Muscle of leg (tissue), 16 donors: Measurements from ENCODE around the gene KIF6. TPM values are rescaled to one million over a fixed set of nuclear protein-coding genes. Genes with fewer than 3 reads are reported as not detected.
A peak's percentile ranks its signal among the peaks of the same experiment; 100 is the strongest.

Source experiments
- DNase-seq: peaks from one replicate; pipeline ENCODE4 v3.0.0; 2013
- H3K27ac ChIP-seq: one replicate; pipeline ENCODE4 v1.5.1; 2013; ENCODE audit warnings: mild to moderate bottlenecking, low read length, control low read depth
- H3K27me3 ChIP-seq: one replicate; pipeline ENCODE4 v1.6.1; 2013; ENCODE audit warnings: low read length; ENCODE audit not compliant: control insufficient read depth, insufficient read depth
- H3K36me3 ChIP-seq: one replicate; pipeline ENCODE4 v1.6.1; 2013; ENCODE audit warnings: low read length; ENCODE audit not compliant: control insufficient read depth, insufficient read depth
- H3K4me1 ChIP-seq: one replicate; pipeline ENCODE4 v1.6.1; 2013; ENCODE audit warnings: low read length; ENCODE audit not compliant: control insufficient read depth, insufficient read depth
- H3K4me3 ChIP-seq: one replicate; pipeline ENCODE4 v1.5.1; 2013; ENCODE audit warnings: low read length, control low read depth
- H3K9me3 ChIP-seq: replicated peaks from 2 replicates; pipeline ENCODE4 v1.6.1; 2013; ENCODE audit warnings: low read depth, low read length; ENCODE audit not compliant: control insufficient read depth
- WGBS: methylation state at CpG from one replicate; pipeline ENCODE4 v1.1.5; 2013; ENCODE audit warnings: missing lambda C conversion rate; ENCODE audit not compliant: insufficient coverage; 5-methylcytosine and 5-hydroxymethylcytosine counted together
- long read RNA-seq, 11 donors: transcript quantifications; one replicate each; lab custom pipeline, GENCODE V29; 2026
- polyA plus RNA-seq, 8 donors: library from polyadenylated mRNA; unstranded; fragments of 120-200 nt; gene quantifications; one replicate each; pipeline versions ENCODE4 v1.2.1 to v1.2.3, GENCODE V29; 2013; ENCODE audit warnings: inconsistent platforms in 1 of 8, low replicate concordance in 1 of 8; ENCODE audit not compliant: insufficient read length in 8 of 8, insufficient read depth in 1 of 8
- total RNA-seq: library from RNA; stranded (reverse); fragments of 120-200 nt; gene quantifications from one replicate; pipeline ENCODE4 v1.2.4, GENCODE V29; 2013

Gene KIF6, protein sequence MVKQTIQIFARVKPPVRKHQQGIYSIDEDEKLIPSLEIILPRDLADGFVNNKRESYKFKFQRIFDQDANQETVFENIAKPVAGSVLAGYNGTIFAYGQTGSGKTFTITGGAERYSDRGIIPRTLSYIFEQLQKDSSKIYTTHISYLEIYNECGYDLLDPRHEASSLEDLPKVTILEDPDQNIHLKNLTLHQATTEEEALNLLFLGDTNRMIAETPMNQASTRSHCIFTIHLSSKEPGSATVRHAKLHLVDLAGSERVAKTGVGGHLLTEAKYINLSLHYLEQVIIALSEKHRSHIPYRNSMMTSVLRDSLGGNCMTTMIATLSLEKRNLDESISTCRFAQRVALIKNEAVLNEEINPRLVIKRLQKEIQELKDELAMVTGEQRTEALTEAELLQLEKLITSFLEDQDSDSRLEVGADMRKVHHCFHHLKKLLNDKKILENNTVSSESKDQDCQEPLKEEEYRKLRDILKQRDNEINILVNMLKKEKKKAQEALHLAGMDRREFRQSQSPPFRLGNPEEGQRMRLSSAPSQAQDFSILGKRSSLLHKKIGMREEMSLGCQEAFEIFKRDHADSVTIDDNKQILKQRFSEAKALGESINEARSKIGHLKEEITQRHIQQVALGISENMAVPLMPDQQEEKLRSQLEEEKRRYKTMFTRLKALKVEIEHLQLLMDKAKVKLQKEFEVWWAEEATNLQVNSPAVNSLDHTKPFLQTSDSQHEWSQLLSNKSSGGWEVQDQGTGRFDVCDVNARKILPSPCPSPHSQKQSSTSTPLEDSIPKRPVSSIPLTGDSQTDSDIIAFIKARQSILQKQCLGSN
- total RNA-seq (1.1 TPM), polyA plus RNA-seq (1 to 10 TPM in 6 of 8 donors, under 1 TPM in 2; 0.61 to 1.4 (median 1.2) TPM)
- long read RNA-seq, donor 1 = 0 reads
- long read RNA-seq, donor 2 = 0 reads
- long read RNA-seq, donor 3 = 0 reads
- long read RNA-seq, donor 4 = 0 reads
- long read RNA-seq, donor 5, partial matches to known transcripts = 0 of 1 reads
- long read RNA-seq, donor 5, other reads (novel, unspliced or antisense) = 0 of 1 reads
- long read RNA-seq, donor 6 = 0 reads
- long read RNA-seq, donor 7, partial matches to known transcripts = 0 of 1 reads
- long read RNA-seq, donor 7, other reads (novel, unspliced or antisense) = 0 of 1 reads
- long read RNA-seq, donor 8 = 0 reads
- long read RNA-seq, donor 9 = 0 reads
- long read RNA-seq, donor 10 = 0 reads
- long read RNA-seq, donor 11, partial matches to known transcripts = 0 of 1 reads
- long read RNA-seq, donor 11, other reads (novel, unspliced or antisense) = 0 of 1 reads

DNA sequence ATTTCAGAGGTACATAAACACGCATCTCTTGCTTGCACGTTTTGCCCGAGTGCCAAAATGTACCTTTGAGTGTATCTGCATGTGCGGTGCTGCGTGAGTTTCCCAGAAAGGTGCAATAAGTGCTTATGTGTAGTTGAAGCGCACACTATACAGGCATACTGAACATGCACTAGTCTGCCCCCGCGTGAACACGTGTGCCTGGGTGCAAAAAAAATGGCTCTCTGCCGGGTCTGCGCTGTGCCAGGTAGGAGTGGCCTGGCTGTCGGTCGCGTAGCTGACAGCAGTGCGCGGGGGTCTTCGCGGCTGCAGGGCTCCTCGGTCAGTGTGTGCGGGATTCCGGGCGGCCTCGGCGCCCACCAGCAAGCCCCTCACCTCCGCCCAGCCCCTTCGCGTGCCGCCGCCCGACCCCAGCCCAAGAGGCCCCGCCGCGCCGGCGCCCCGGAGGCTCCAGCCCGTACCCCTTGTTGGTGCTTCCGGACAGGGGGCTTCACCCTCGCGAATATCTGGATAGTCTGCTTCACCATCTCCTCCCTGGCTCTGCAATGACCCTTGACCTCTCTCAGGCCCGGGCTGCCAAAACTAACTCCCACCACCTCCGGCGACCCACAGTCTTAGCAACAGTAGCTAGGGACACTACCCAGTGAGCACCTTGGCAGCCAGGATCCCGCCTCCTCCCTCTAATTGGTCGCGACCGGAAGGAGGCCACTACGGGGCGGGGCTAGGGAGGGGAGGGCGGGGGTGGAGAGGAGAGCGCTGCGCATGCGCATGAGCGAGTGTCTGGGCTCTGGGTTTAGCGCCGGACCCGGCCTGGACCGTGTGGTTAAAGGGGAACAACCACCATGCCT lies at the start of gene KIF6:
TSS of gene KIF6 (minus strand) at position 622 of the 845 bp plus-strand sequence. CDS start at position 524, 98 bp downstream.
- H3K4me1 ChIP-seq = peaks cover 3% of the 10 kb centered on the region
- H3K27me3 ChIP-seq = no peaks in the 10 kb centered on the region
- H3K4me3 ChIP-seq = peak within 1 kb of the TSS; percentile 68
- H3K9me3 ChIP-seq = no peaks in the 10 kb centered on the region
- 5% methylated on average over 38 of the region's 58 CpGs for WGBS
- no peak within 1 kb of the TSS for H3K27ac ChIP-seq
- no peaks in the 10 kb centered on the region for H3K36me3 ChIP-seq
- DNase-seq = peak; percentile 96

DNA sequence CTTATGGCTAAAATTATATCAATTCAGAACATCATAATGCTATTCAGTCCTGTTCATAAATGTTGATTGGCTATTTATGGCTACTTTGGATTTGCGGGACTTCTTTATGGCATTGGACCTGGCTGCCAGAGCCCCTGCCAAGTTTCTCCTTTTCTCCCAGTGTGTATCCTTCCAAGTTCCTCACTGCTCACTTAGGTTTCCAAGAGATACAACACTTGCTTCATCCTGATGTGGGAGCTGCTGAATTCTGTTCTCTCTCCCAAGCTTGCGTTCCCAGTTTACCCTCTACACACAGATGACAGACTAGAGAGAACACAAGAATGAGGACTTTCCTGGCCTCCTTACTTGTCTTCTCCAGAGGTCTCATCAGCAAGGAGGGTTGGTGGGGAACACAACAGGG lies 48.6 kb upstream of the KIF6 start:
- DNase-seq = no peak
- WGBS = no CpG with 5 or more reads among the region's 2 CpGs
- Histone ChIP-seq H3K27ac (no peak overlapping the region), H3K9me3 (no peaks in the 10 kb centered on the region), H3K36me3 (no peaks in the 10 kb centered on the region), H3K27me3 (peaks cover 3% of the 10 kb centered on the region), H3K4me1 (peaks cover 29% of the 10 kb centered on the region), H3K4me3 (no peak overlapping the region)

DNA sequence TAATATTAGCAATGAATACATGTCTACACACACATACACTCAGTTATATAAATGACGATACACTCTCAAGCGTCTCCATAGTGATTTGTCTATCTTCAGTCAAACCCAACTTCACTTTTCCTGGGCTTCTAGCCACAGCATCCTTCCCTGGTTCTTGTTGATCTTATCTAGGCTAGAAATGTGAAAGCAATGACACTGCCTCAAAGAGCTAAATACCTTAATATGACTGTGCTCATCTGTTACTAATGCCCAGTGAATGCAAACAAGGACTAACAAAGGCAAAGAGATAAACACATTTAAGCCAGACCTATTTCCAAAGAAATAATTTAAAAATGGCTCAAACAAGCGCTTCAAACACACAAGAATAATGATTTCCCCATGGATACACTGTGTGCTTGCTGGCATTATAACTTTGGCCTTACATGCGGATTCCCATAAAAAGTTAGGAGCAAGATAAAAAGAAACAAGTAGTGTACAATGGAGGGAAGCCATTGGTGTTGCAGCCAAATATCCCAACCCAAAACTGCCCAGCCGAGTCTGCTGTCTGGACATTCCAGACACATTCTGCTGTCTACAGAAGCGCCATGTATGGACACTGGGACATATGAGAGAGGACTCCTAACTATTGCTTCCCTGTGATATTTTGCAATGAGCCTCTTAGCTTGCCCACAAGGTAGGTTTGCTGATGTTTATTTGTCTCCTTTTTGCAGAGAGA lies 47.5 kb upstream of the KIF6 start:
- Histone ChIP-seq H3K4me3 (no peak overlapping the region), H3K9me3 (no peaks in the 10 kb centered on the region), H3K27me3 (peaks cover 3% of the 10 kb centered on the region), H3K27ac (no peak overlapping the region), H3K4me1 (peaks cover 22% of the 10 kb centered on the region), H3K36me3 (no peaks in the 10 kb centered on the region)
- no peak for DNase-seq
- no CpG with 5 or more reads among the region's 6 CpGs for WGBS

DNA sequence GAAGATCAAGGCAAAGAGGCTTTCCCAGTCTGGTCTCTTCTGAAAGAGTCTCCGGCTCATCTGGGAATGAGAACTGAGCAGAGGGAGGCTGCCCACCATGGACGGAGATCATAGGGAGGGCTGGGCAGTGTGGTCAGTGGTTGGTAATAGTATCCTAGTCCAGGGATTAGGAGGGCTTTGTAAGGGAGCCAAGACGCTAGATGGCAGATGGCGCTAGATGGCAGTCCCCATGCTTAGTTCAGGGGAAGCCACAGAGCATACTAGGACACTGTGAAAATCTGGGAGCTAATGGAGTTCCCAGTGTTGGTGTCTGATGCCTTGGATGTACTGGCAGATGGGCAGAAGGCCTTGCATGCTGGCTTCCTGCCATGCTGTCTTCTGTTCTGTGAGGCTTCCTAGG lies 45.2 kb upstream of the KIF6 start:
- WGBS = 63% methylated on average over 4 of the region's 4 CpGs
- DNase-seq = peak; percentile 81
- Histone ChIP-seq H3K27me3 (peaks cover 3% of the 10 kb centered on the region), H3K36me3 (no peaks in the 10 kb centered on the region), H3K4me3 (no peak overlapping the region), H3K4me1 (peaks cover 14% of the 10 kb centered on the region), H3K27ac (no peak overlapping the region), H3K9me3 (no peaks in the 10 kb centered on the region)

DNA sequence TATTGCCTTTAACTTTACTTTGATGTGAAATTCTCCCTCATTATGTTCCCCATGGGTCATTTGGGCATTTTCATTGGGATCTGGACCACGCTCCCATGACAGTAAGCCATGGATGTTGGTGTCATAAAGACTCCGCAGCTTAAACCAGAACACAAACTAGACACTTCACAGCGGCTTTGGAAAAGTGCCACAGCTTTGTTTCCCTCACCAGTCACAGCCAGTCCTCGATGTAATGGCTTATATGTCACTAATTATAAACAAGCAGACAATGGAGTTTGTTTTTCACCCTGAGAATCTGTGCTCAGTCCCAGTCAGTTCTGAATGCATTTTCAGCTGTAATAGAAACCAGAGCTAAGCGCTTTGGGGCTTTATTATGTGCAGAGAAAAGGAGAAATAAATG lies 43.8 kb upstream of the KIF6 start:
- WGBS = 40% methylated on average over 1 of the region's 5 CpGs
- H3K36me3 ChIP-seq = no peaks in the 10 kb centered on the region
- no peak overlapping the region for H3K27ac ChIP-seq
- H3K4me1 ChIP-seq = peaks cover 14% of the 10 kb centered on the region
- H3K4me3 ChIP-seq = no peak overlapping the region
- peaks cover 1% of the 10 kb centered on the region for H3K27me3 ChIP-seq
- DNase-seq = no peak
- no peaks in the 10 kb centered on the region for H3K9me3 ChIP-seq

DNA sequence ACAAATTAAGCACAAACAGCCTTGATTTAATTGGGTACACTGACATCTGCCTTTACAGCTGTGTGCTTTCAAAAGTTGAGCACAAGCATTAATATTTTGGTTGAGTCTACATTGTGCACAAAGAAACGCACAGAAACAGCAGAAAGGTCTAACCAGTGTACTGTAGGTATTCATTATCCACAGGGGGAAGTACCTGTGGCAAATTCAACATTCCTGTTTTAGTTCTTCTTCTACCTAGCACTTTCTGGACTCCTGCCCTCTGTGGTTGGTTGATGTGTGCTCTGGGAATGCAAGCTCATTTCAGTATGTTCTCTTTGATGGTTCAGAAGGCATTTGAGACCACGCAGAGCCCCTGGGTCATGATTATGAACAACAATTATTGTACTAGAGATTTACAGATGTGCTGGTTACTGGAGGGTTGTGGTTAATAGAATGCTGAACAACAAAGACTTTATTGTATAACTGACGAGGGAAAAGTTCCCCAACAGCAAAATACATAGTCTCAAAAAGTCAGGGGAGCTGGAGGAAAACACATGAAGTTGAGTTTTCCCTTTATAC lies 40.4 kb upstream of the KIF6 start:
- Histone ChIP-seq H3K4me3 (no peak overlapping the region), H3K27ac (no peak overlapping the region), H3K4me1 (peaks cover 8% of the 10 kb centered on the region), H3K9me3 (no peaks in the 10 kb centered on the region), H3K27me3 (no peaks in the 10 kb centered on the region), H3K36me3 (no peaks in the 10 kb centered on the region)
- DNase-seq = no peak
- WGBS = no CpG with 5 or more reads among the region's 3 CpGs

DNA sequence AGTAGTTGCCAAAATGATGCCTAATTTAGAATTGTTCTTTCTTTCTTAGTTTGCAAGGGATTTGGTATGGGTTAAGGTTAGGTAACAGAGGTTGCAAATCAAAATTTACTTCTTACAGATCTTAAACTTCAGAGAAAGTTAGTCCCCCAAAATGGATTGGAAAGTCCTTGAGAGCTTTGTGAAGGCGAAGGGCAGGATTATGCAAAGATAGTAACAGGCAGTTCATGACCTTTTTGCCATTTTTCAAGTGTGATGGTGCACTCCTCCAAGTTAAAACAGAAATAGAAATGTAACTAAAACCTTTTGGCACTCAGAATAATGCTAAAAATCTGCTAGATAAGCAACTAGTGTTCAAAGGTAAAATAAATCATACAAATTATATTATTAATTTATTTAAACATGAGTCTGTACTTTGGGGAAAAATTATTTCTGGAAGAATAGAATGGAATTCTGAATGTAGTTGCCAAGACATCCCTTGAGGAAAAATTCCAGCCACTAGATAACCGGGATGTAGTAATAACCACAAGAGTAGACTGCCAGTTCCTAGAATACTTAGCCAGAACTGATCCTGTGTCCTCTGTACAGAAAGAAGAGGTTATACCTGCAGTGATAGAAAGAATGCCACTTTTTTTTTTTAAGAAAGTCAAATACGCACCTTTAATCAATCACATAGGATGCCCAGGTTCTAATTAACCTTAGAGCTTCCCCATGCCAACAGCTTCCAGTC lies 35.2 kb upstream of the KIF6 start:
- H3K4me3 ChIP-seq = no peak overlapping the region
- H3K9me3 ChIP-seq = no peaks in the 10 kb centered on the region
- WGBS = no CpG with 5 or more reads among the region's 3 CpGs
- H3K36me3 ChIP-seq = no peaks in the 10 kb centered on the region
- H3K27ac ChIP-seq = no peak overlapping the region
- no peaks in the 10 kb centered on the region for H3K4me1 ChIP-seq
- DNase-seq = no peak
- H3K27me3 ChIP-seq = no peaks in the 10 kb centered on the region

DNA sequence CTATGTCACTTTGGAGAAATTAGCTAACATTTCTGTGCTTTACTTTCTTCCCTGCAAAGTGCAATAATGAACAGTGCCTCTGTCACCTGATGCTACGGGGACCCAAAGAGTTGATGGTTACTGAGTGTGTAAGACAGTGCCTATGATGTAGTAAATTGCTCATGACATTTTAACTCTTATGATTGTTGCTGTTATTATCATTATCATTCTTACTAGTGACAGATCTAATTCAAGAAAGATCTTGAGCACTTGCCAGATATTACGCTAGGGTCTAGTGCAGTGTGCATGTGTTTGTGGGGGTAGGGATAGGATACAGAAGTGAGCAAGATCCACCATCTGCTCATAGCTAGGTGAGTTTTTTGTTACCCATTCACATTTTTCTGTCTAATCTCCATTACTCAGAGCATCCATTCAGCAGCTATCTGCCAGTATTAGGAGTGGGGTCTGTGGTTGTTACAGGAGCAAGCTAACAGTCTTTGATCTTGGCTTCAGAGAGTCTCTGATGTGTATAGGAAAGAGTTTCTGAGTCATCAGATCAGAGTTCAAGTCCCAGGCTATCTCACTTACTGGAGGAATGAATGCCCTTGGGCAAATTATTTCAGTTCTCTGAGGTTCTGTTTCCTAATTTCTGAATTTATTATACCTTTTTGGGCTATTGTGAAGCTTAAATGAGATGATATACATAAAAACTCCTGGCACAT lies 33.8 kb upstream of the KIF6 start:
- H3K36me3 ChIP-seq = no peaks in the 10 kb centered on the region
- H3K4me1 ChIP-seq = no peaks in the 10 kb centered on the region
- no peak overlapping the region for H3K27ac ChIP-seq
- DNase-seq = no peak
- no peaks in the 10 kb centered on the region for H3K9me3 ChIP-seq
- WGBS = no CpG with 5 or more reads among the region's 2 CpGs
- no peak overlapping the region for H3K4me3 ChIP-seq
- no peaks in the 10 kb centered on the region for H3K27me3 ChIP-seq
